NCI-H2171 treated with DMSO at 0.1 percent for 48 hours (cell line): Measurements from ENCODE around the gene GNS.

Experiments
- DNase-seq: peaks from one replicate; lab custom pipeline; 2025; lab: John Stamatoyannopoulos, UW

The GNS gene

GRCh38 chr12:64736771-64737170 is 22.4 kb downstream of the GNS start:
- peak; percentile 37 for DNase-seq

GRCh38 chr12:64735442-64735841 is 23.8 kb downstream of the GNS start:
- DNase-seq: no peak

DNA sequence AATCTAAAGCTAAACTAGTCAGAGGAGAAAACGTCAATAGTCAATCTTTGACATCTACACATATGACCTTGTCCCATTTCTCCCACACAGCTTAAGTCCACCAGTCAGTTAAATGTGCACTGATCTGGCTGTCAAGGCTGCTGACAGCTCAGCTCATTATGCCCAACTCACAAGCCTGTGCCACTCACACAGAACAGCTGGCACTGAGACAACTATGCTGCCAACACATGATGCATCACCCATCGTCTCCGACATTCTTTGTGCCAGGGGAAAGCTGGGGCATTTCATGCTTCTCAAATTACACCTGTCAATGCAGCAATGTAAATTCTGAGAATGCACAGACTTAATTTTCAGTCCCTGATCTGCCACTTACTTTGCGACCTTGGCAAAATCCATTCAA is 25.3 kb downstream of the GNS start:
- peak; percentile 83 for DNase-seq

DNA sequence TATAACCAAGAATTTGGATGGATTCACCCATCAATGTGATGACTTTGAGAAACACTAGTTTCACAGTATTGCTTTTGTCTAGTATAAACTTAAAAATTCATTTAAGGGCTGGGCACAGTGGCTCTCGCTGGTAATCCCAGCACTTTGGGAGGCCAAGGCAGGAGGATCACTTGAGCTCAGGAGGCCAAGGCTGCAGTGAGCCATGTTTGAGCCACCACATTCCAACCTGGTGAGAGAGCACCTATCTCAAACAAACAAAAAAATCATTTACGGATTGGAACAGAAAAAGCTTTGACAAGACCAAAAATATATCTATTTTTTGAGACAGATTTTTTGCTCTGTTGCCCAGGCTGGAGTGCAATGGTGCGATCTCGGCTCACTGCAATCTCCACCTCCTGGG is 27.5 kb downstream of the GNS start:
- no peak for DNase-seq

GRCh38 chr12:64730588-64730969 is 28.6 kb downstream of the GNS start:
- DNase-seq: peak; percentile 96

- no peak for DNase-seq
Observed at GRCh38 chr12:64729909-64730587, 29.2 kb downstream of the GNS start.

- DNase-seq: no peak
Observed at GRCh38 chr12:64724201-64724745, 34.9 kb downstream of the GNS start.

GRCh38 chr12:64723630-64724029 is 35.6 kb downstream of the GNS start:
- DNase-seq: peak; percentile 48

DNA sequence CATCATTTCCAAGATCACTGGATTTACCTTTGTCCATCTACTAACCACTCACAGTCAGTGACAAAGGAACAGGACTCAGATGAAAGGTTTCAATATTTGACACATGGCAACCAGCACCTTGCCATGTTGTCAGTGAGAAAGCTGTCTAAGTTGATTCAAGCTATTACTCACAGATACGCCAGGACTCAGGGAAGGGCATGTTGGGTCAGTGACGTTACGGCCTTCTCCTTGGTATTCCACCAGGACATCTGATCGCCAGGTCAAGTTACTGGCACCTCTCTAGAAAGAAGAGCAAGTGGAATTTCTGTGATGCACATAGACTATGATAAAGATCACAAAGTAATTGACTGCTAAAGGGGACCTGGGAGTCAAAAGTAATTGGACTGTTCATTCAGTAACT is 36.4 kb downstream of the GNS start:
- no peak for DNase-seq

- DNase-seq: peak; percentile 77
Observed at GRCh38 chr12:64720884-64721283, 38.3 kb downstream of the GNS start.

GRCh38 chr12:64718649-64719048 is 40.6 kb downstream of the GNS start:
- DNase-seq: no peak

- DNase-seq: no peak
Observed at GRCh38 chr12:64716839-64717455, 42.3 kb downstream of the GNS start.

DNA sequence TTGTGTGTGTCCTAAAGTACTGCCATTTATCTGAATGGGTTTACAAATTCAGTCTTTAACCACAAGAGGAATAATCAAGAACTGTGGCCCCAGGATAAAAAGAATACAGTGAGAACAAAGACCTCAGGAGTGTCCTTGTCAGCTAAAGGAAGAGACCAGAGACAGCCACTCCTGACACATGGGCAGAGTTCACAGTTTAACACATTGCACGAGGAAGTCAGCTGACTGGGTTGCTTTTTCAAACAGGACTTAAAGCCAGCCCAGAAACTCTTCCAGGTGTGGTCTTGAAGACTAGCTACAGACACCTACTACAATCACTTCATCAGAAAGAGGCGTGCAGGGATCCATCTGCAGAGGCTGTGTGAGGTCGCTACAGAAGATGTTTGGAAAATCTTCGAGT is 42.8 kb downstream of the GNS start:
- DNase-seq: no peak

- no peak for DNase-seq
Observed at GRCh38 chr12:64714551-64714968, 44.6 kb downstream of the GNS start.

DNA sequence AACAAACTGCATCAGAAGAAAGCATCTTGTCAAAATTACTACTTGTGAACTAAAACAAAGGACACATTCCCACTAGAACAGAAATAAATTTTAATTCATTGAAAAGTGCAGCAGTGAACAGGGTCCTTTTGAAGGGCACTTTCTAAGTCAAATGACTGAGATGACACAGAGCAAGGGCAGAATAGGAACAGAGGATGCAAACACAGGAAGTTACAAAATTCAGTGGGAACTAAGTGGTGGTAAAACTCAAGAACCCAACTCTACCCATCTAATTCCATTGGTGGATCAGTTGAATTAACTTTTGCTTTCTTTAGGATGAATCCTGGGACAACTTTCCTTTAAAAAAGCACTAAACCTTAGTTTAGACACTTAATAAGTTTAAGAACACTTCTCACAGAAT is 45.8 kb downstream of the GNS start:
- no peak for DNase-seq

GRCh38 chr12:64709429-64709828 is 49.8 kb downstream of the GNS start:
- no peak for DNase-seq

- no peak for DNase-seq
Observed at GRCh38 chr12:64707926-64708325, 51.3 kb downstream of the GNS start.

DNA sequence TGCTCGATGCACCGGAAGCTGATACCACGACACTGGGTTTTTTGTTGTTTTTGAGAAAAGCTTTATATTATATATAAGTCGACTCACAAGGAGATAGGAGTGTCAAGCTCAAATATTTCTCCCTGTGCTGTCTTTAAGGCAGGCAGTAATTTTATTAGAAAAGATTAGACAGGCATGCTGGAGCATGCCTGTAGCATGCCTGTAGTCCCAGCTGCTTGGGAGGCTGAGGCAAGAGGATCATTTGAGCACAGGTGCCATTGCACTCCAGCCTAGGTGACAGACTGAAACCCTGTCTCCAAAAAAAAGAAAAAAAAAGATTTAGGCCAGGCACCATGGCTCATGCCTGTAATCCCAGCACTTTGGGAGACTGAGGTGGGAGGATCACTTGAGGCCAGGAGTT is 51.8 kb downstream of the GNS start:
- peak; percentile 55 for DNase-seq

GRCh38 chr12:64706857-64707256 is 52.3 kb downstream of the GNS start:
- DNase-seq: no peak

DNA sequence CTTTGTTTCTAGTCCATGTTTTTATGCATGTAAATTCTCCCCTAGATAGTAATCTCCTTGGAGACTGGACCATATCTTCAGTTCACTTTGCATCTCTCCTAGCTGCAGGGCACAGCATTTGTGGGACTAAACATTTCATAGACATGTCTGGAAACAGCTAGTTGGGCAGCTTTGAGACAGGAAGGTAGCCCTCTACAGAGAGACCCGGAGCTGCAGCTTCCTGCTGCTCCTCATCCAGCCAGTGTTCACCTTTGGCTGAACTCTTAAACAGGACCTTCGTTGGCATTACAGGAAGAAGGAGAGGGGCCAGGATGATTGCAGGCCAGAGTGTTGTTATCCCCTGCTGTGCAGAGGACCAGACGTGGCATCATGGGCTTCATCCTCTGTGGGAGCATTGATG is 52.9 kb downstream of the GNS start:
- no peak for DNase-seq

GRCh38 chr12:64701283-64701682 is 57.9 kb downstream of the GNS start:
- peak; percentile 61 for DNase-seq

GRCh38 chr12:64700532-64700931 is 58.7 kb downstream of the GNS start:
- DNase-seq: no peak

DNA sequence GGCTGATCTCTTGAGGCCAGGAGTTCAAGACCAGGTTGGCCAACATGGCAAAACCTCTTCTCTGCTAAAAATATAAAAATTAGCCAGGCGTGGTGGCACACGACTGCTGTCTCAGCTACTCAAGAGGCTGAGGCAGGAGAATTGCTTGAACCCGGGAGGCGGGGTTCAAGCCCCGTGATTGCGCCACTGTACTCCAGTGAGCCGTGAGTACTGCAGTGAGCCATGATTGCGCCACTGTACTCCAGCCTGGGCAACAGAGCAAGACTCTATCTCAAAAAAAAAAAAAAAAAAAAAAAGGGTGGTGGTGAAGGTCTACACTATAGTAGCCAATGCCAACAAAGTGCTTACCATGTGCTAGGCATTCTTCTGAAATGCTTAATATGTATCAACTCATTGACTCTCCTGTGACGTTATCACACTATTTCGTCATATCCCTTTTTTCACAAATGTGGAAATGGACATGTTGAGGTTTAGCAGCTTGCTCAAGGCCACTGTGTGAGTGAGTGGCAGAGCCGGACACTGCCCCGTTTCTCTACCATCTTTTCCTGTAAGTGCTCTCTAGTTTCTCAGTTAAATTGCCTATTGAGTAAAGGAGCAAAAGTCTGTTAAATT is 59.6 kb downstream of the GNS start:
- no peak for DNase-seq
